GM13976 (cell line): ENCODE measurements around the gene HOXD12.
A peak's percentile ranks its signal among the peaks of the same experiment; 100 is the strongest.

Experiments
- DNase-seq: peaks from one replicate; pipeline ENCODE4 v3.0.0; 2012; ENCODE audit warnings: low spot score
- in situ Hi-C: fragments of 300-500 bp; cut with MboI; formaldehyde crosslinking; loops from one replicate; pipeline ENCODE4 v1.12.0; 2022; ENCODE audit warnings: low sequenced_read_pairs, mixed read lengths, inconsistent platforms; ENCODE audit not compliant: unreplicated experiment
- TF ChIP-seq, protein P1 (sequence below): IDR thresholded peaks from 2 replicates; pipeline ENCODE4 v1.5.1; 2012; ENCODE audit warnings: borderline replicate concordance, mild to moderate bottlenecking; ENCODE audit not compliant: insufficient read depth; ENCODE audit errors: extremely low read depth, missing control alignments, control extremely low read depth

Gene HOXD12

GRCh38 chr2:176076796-176077195, 22.8 kb upstream of the HOXD12 start:
- DNase-seq, result no peak

GRCh38 chr2:176078541-176079284, 20.9 kb upstream of the HOXD12 start:
- TF ChIP-seq, protein P1, sequence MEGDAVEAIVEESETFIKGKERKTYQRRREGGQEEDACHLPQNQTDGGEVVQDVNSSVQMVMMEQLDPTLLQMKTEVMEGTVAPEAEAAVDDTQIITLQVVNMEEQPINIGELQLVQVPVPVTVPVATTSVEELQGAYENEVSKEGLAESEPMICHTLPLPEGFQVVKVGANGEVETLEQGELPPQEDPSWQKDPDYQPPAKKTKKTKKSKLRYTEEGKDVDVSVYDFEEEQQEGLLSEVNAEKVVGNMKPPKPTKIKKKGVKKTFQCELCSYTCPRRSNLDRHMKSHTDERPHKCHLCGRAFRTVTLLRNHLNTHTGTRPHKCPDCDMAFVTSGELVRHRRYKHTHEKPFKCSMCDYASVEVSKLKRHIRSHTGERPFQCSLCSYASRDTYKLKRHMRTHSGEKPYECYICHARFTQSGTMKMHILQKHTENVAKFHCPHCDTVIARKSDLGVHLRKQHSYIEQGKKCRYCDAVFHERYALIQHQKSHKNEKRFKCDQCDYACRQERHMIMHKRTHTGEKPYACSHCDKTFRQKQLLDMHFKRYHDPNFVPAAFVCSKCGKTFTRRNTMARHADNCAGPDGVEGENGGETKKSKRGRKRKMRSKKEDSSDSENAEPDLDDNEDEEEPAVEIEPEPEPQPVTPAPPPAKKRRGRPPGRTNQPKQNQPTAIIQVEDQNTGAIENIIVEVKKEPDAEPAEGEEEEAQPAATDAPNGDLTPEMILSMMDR, result no peak
- DNase-seq, result no peak
- in situ Hi-C loops, result loop anchor here (10.0 to 25.0 kb wide), 2 partner anchors 384 to 716 kb away; no protein-coding TSS in a partner anchor

More at GRCh38 chr2:176076796-176077195, 22.8 kb upstream of the HOXD12 start:
- in situ Hi-C loops, result loop anchor here (10.0 to 25.0 kb wide), 2 partner anchors 382 to 714 kb away; no protein-coding TSS in a partner anchor
- TF ChIP-seq, protein P1, result no peak

GRCh38 chr2:176079285-176079830, 20.2 kb upstream of the HOXD12 start:
- DNase-seq, result no peak
- in situ Hi-C loops, result loop anchor here (10.0 to 25.0 kb wide), 2 partner anchors 385 to 717 kb away; no protein-coding TSS in a partner anchor
- TF ChIP-seq, protein P1, result no peak

- in situ Hi-C loops, result loop anchor here (10.0 to 25.0 kb wide), 2 partner anchors 385 to 718 kb away; no protein-coding TSS in a partner anchor
- TF ChIP-seq, protein P1, result peak; percentile 54
- DNase-seq, result peak; percentile 66
These were observed 19.6 kb upstream of the HOXD12 start for GRCh38 chr2:176079831-176080539.

- TF ChIP-seq, protein P1, result no peak
- in situ Hi-C loops, result loop anchor here (25.0 kb wide), 1 partner anchor 718 kb away; no protein-coding TSS in a partner anchor
- peak; percentile 34 for DNase-seq
These were observed 18.8 kb upstream of the HOXD12 start for GRCh38 chr2:176080540-176081375.

GRCh38 chr2:176081376-176081836, 18.2 kb upstream of the HOXD12 start:
- in situ Hi-C loops, result loop anchor here (25.0 kb wide), 1 partner anchor 719 kb away; no protein-coding TSS in a partner anchor

More at GRCh38 chr2:176081376-176081836, 18.2 kb upstream of the HOXD12 start:
- DNase-seq, result peak; percentile 23
- TF ChIP-seq, protein P1, result no peak
